WTC11 (cell line): ENCODE measurements around the gene LARGE1. TPM values are rescaled to one million over a fixed set of nuclear protein-coding genes. Genes with fewer than 3 reads are reported as not detected.
A peak's percentile ranks its signal among the peaks of the same experiment; 100 is the strongest.

Source experiments
- ATAC-seq: fragments of 200-7000 bp; cut with Tn5 transposase; 2 replicates; pipeline ENCODE4 v1.10.0; 2021; ENCODE audit warnings: mild to moderate bottlenecking, moderate library complexity
- CTCF ChIA-PET: fragments of 300-600 bp; sonication (Branson Sonifier 250); formaldehyde crosslinking; loops from one replicate; lab custom pipeline; 2021; ENCODE audit warnings: antibody characterized with exemption; lab: Charles Lee
- POLR2A ChIA-PET: fragments of 350-600 bp; sonication (Branson Sonifier 250); formaldehyde crosslinking; loops from one replicate; lab custom pipeline; 2021; ENCODE audit warnings: antibody characterized with exemption; lab: Charles Lee
- DNase-seq: peaks from one replicate; pipeline ENCODE4 v3.0.0; 2021; ENCODE audit warnings: low spot score
- H3K27ac Mint-ChIP-seq: 2 replicates; pipeline ENCODE4 v1.8.0; 2021; ENCODE audit warnings: mixed read lengths
- H3K27me3 Mint-ChIP-seq: 2 replicates; pipeline ENCODE4 v1.8.0; 2021; ENCODE audit warnings: low read depth, mild to moderate bottlenecking, moderate library complexity, mixed read lengths
- H3K36me3 Mint-ChIP-seq: 2 replicates; pipeline ENCODE4 v1.8.0; 2021; ENCODE audit warnings: mixed read lengths
- H3K4me1 Mint-ChIP-seq: 2 replicates; pipeline ENCODE4 v1.8.0; 2022; ENCODE audit warnings: mixed read lengths
- H3K4me3 Mint-ChIP-seq: 2 replicates; pipeline ENCODE4 v1.8.0; 2021; ENCODE audit warnings: mild to moderate bottlenecking, moderate library complexity, mixed read lengths
- H3K9me3 Mint-ChIP-seq: 2 replicates; pipeline ENCODE4 v1.8.0; 2021; ENCODE audit warnings: mixed read lengths
- CBFB ChIP-seq: sonication (generic); formaldehyde crosslinking; IDR thresholded peaks from 2 replicates; pipeline ENCODE4 v1.8.1; 2022; ENCODE audit warnings: mild to moderate bottlenecking, low read depth, missing genetic modification reagents
- EMX1 ChIP-seq: fragments of 250-450 bp; sonication (Bioruptor Pico); IDR thresholded peaks from 2 replicates; pipeline ENCODE4 v1.8.0; 2021; ENCODE audit warnings: mild to moderate bottlenecking
- FOXJ3 ChIP-seq: sonication (generic); formaldehyde crosslinking; IDR thresholded peaks from 2 replicates; pipeline ENCODE4 v1.9.0; 2021; ENCODE audit warnings: missing genetic modification reagents, mild to moderate bottlenecking, borderline replicate concordance
- GABPB1 ChIP-seq: sonication (generic); formaldehyde crosslinking; IDR thresholded peaks from 2 replicates; pipeline ENCODE4 v1.8.1; 2023; ENCODE audit warnings: mild to moderate bottlenecking, missing genetic modification reagents
- GRHL2 ChIP-seq: fragments of 250-450 bp; sonication (Bioruptor Pico); IDR thresholded peaks from 2 replicates; pipeline ENCODE4 v1.8.0; 2022; ENCODE audit warnings: mild to moderate bottlenecking, moderate library complexity; ENCODE audit not compliant: insufficient replicate concordance, severe bottlenecking
- GTF2I ChIP-seq: fragments of 250-450 bp; sonication (Bioruptor Pico); conservative IDR thresholded peaks from 2 replicates; pipeline ENCODE4 v1.4.0; 2021; ENCODE audit warnings: mild to moderate bottlenecking
- IRF2 ChIP-seq: sonication (generic); formaldehyde crosslinking; IDR thresholded peaks from 2 replicates; pipeline ENCODE4 v1.8.0; 2022; ENCODE audit warnings: low read depth, missing genetic modification reagents, borderline replicate concordance
- KAT7 ChIP-seq: sonication (generic); formaldehyde crosslinking; IDR thresholded peaks from 2 replicates; pipeline ENCODE4 v1.8.1; 2023; ENCODE audit warnings: missing genetic modification reagents, mild to moderate bottlenecking, borderline replicate concordance
- MYBL2 ChIP-seq: sonication (generic); formaldehyde crosslinking; IDR thresholded peaks from 2 replicates; pipeline ENCODE4 v1.8.1; 2023; ENCODE audit warnings: mild to moderate bottlenecking, moderate library complexity, missing genetic modification reagents
- NFATC4 ChIP-seq: fragments of 250-450 bp; sonication (Bioruptor Pico); IDR thresholded peaks from 2 replicates; pipeline ENCODE4 v1.9.0; 2021; ENCODE audit warnings: mild to moderate bottlenecking
- NR3C1 ChIP-seq: sonication (generic); formaldehyde crosslinking; conservative IDR thresholded peaks from 2 replicates; pipeline ENCODE4 v1.8.1; 2023; ENCODE audit warnings: low read depth, mild to moderate bottlenecking, missing genetic modification reagents
- RELA ChIP-seq: sonication (generic); formaldehyde crosslinking; IDR thresholded peaks from 2 replicates; pipeline ENCODE4 v1.8.1; 2022; ENCODE audit warnings: missing genetic modification reagents, mild to moderate bottlenecking, borderline replicate concordance
- SMAD4 ChIP-seq: sonication (generic); formaldehyde crosslinking; IDR thresholded peaks from 2 replicates; pipeline ENCODE4 v1.8.0; 2022; ENCODE audit warnings: mild to moderate bottlenecking, missing genetic modification reagents
- TEAD4 ChIP-seq: sonication (generic); formaldehyde crosslinking; IDR thresholded peaks from 2 replicates; pipeline ENCODE4 v1.8.0; 2022; ENCODE audit warnings: mild to moderate bottlenecking, missing genetic modification reagents
- ZBTB21 ChIP-seq: sonication (generic); formaldehyde crosslinking; IDR thresholded peaks from 2 replicates; pipeline ENCODE4 v1.8.1; 2023; ENCODE audit warnings: mild to moderate bottlenecking, missing genetic modification reagents, borderline replicate concordance
- ZNF219 ChIP-seq: sonication (generic); formaldehyde crosslinking; IDR thresholded peaks from 2 replicates; pipeline ENCODE4 v1.8.0; 2023; ENCODE audit warnings: missing genetic modification reagents, mild to moderate bottlenecking, borderline replicate concordance
- ZNF263 ChIP-seq: sonication (generic); formaldehyde crosslinking; IDR thresholded peaks from 2 replicates; pipeline ENCODE4 v1.8.1; 2022; ENCODE audit warnings: low read depth, mild to moderate bottlenecking, moderate library complexity, missing genetic modification reagents
- ZNF396 ChIP-seq: fragments of 250-450 bp; sonication (Bioruptor Pico); IDR thresholded peaks from 2 replicates; pipeline ENCODE4 v1.8.0; 2021; ENCODE audit warnings: mild to moderate bottlenecking, moderate library complexity, borderline replicate concordance
- ZNF671 ChIP-seq: fragments of 250-450 bp; sonication (Bioruptor Pico); IDR thresholded peaks from 2 replicates; pipeline ENCODE4 v1.8.0; 2021; ENCODE audit warnings: mild to moderate bottlenecking
- total RNA-seq: library from RNA; stranded (reverse); gene quantifications from 3 replicates; pipeline ENCODE4 v1.2.3, GENCODE V29; 2021
- TF ChIP-seq, protein P1 (sequence below): sonication (generic); formaldehyde crosslinking; IDR thresholded peaks from 2 replicates; pipeline ENCODE4 v1.8.1; 2023; ENCODE audit warnings: mild to moderate bottlenecking, missing genetic modification reagents, borderline replicate concordance
- TF ChIP-seq, protein P2 (sequence below): sonication (generic); formaldehyde crosslinking; IDR thresholded peaks from 2 replicates; pipeline ENCODE4 v1.8.1; 2022; ENCODE audit warnings: low read depth, missing genetic modification reagents, borderline replicate concordance
- TF ChIP-seq, protein P3 (sequence below): sonication (generic); formaldehyde crosslinking; IDR thresholded peaks from 2 replicates; pipeline ENCODE4 v1.8.1; 2023; ENCODE audit warnings: mild to moderate bottlenecking, missing genetic modification reagents, moderate library complexity
- TF ChIP-seq, protein P4 (sequence below): sonication (generic); formaldehyde crosslinking; IDR thresholded peaks from 2 replicates; pipeline ENCODE4 v1.8.0; 2023; ENCODE audit warnings: missing genetic modification reagents
- TF ChIP-seq, protein P5 (sequence below): sonication (generic); formaldehyde crosslinking; IDR thresholded peaks from 2 replicates; pipeline ENCODE4 v1.8.1; 2023; ENCODE audit warnings: mild to moderate bottlenecking, missing genetic modification reagents, moderate library complexity
- TF ChIP-seq, protein P6 (sequence below): sonication (generic); formaldehyde crosslinking; IDR thresholded peaks from 2 replicates; pipeline ENCODE4 v1.8.0; 2022; ENCODE audit warnings: mild to moderate bottlenecking, missing genetic modification reagents

Gene LARGE1
- total RNA-seq, 1 experiment from 2014 or later: 72.6 TPM

DNA sequence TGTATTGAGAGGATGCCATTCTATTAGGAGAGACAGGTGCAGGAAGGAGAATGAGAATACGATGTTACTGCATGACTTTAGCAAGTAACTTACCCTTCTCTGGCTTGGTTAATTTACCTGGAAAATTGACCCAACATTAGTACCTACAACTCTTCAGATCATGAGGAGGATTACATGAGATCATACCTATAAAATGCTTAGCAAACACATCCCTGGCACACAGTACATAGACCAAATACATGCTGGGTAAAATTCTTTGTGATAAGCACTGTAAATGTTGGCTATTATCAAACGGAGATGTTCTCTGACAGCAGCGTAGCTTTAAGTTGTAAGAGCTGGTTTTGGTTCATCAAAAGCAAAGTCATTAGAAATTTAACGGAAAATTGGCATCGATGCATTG is 28.8 kb downstream of the LARGE1 start (continued):
- TF ChIP-seq, protein P1, sequence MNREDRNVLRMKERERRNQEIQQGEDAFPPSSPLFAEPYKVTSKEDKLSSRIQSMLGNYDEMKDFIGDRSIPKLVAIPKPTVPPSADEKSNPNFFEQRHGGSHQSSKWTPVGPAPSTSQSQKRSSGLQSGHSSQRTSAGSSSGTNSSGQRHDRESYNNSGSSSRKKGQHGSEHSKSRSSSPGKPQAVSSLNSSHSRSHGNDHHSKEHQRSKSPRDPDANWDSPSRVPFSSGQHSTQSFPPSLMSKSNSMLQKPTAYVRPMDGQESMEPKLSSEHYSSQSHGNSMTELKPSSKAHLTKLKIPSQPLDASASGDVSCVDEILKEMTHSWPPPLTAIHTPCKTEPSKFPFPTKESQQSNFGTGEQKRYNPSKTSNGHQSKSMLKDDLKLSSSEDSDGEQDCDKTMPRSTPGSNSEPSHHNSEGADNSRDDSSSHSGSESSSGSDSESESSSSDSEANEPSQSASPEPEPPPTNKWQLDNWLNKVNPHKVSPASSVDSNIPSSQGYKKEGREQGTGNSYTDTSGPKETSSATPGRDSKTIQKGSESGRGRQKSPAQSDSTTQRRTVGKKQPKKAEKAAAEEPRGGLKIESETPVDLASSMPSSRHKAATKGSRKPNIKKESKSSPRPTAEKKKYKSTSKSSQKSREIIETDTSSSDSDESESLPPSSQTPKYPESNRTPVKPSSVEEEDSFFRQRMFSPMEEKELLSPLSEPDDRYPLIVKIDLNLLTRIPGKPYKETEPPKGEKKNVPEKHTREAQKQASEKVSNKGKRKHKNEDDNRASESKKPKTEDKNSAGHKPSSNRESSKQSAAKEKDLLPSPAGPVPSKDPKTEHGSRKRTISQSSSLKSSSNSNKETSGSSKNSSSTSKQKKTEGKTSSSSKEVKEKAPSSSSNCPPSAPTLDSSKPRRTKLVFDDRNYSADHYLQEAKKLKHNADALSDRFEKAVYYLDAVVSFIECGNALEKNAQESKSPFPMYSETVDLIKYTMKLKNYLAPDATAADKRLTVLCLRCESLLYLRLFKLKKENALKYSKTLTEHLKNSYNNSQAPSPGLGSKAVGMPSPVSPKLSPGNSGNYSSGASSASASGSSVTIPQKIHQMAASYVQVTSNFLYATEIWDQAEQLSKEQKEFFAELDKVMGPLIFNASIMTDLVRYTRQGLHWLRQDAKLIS: no peak
- TF ChIP-seq, all 79 proteins: peak for 0

DNA sequence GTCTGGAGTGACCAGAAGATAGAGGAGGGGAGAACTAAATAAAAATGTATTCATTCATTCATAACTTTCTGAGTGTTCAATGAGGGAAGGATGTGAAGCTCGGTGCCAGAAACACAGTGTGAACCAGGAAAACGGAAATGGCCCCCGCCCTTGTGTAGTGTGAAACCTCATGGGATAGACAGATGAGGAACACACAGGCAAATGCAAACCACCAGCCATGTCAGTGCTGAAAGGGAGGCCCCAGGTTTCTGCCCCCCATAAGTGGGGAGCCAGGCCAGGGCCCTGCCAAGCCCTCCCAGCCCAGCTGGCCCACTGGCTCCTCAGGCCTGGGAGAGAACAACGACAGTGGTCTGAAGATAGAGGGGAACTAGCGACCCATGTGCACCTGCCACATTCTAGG is 30.5 kb downstream of the LARGE1 start:
- TF ChIP-seq GRHL2 (no peak), FOXJ3 (CRISPR knock-in tag) (no peak), ZNF263 (CRISPR knock-in tag) (no peak), EMX1 (CRISPR knock-in tag) (no peak), GABPB1 (CRISPR knock-in tag) (no peak), IRF2 (CRISPR knock-in tag) (no peak), SMAD4 (CRISPR knock-in tag) (no peak), NFATC4 (no peak), RELA (CRISPR knock-in tag) (no peak), CBFB (CRISPR knock-in tag) (no peak), MYBL2 (CRISPR knock-in tag) (no peak)
- TF ChIP-seq, protein P2, sequence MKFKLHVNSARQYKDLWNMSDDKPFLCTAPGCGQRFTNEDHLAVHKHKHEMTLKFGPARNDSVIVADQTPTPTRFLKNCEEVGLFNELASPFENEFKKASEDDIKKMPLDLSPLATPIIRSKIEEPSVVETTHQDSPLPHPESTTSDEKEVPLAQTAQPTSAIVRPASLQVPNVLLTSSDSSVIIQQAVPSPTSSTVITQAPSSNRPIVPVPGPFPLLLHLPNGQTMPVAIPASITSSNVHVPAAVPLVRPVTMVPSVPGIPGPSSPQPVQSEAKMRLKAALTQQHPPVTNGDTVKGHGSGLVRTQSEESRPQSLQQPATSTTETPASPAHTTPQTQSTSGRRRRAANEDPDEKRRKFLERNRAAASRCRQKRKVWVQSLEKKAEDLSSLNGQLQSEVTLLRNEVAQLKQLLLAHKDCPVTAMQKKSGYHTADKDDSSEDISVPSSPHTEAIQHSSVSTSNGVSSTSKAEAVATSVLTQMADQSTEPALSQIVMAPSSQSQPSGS (CRISPR knock-in tag): no peak
- TF ChIP-seq, protein P3, sequence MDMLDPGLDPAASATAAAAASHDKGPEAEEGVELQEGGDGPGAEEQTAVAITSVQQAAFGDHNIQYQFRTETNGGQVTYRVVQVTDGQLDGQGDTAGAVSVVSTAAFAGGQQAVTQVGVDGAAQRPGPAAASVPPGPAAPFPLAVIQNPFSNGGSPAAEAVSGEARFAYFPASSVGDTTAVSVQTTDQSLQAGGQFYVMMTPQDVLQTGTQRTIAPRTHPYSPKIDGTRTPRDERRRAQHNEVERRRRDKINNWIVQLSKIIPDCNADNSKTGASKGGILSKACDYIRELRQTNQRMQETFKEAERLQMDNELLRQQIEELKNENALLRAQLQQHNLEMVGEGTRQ: no peak
- H3K9me3 Mint-ChIP-seq: no peaks in the 10 kb centered on the region; the same call in 1 of the 2 replicates
- no peak for DNase-seq
- peak overlapping the region; percentile 14; the same call in 1 of the 2 replicates for H3K27ac Mint-ChIP-seq
- peaks cover 93% of the 10 kb centered on the region for H3K4me1 Mint-ChIP-seq
- H3K4me3 Mint-ChIP-seq: no peak overlapping the region
- ATAC-seq: no peak
- ChIA-PET POLR2A (no interaction called here), CTCF (interaction anchor here (1.5 kb wide), 1 partner anchor 11 kb away, joined by 3 read pairs; no protein-coding TSS in a partner anchor)
- no peaks in the 10 kb centered on the region for H3K27me3 Mint-ChIP-seq
- H3K36me3 Mint-ChIP-seq: peaks cover 5% of the 10 kb centered on the region

DNA sequence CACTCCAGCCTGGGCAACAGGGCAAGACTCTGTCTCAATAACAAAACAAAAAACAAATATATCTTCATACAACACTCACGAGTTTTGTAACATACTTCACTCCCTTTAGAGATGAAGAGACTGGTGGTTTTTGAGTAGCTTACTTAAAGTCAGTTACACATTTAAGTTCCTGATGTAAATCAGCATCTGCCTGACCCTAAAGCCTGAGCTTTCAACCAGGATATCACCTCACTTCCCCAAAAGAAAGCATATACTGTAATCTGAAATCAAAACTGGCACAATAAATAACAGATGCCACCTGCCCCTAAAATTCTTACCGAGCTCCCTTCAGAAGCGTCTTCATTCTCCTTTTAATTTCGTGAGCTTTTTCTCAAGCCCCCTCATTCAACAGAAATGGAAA is 31.5 kb downstream of the LARGE1 start:
- ChIA-PET CTCF (interaction anchor here (1.5 kb wide), 1 partner anchor 10 kb away, joined by 3 read pairs; no protein-coding TSS in a partner anchor), POLR2A (no interaction called here)
- DNase-seq (no peak), ATAC-seq (no peak)
- no peaks in the 10 kb centered on the region for H3K36me3 Mint-ChIP-seq
- H3K9me3 Mint-ChIP-seq: no peaks in the 10 kb centered on the region
- H3K4me3 Mint-ChIP-seq: no peak overlapping the region
- peak overlapping the region; percentile 33; the same call in 1 of the 2 replicates for H3K27ac Mint-ChIP-seq
- peaks cover 93% of the 10 kb centered on the region for H3K4me1 Mint-ChIP-seq
- no peaks in the 10 kb centered on the region for H3K27me3 Mint-ChIP-seq
- TF ChIP-seq TEAD4 (CRISPR knock-in tag) (no peak), ZBTB21 (CRISPR knock-in tag) (no peak), NR3C1 (no peak), GTF2I (no peak), ZNF671 (CRISPR knock-in tag) (no peak), ZNF219 (CRISPR knock-in tag) (no peak), ZNF396 (CRISPR knock-in tag) (no peak), KAT7 (CRISPR knock-in tag) (no peak)
- TF ChIP-seq, protein P4, sequence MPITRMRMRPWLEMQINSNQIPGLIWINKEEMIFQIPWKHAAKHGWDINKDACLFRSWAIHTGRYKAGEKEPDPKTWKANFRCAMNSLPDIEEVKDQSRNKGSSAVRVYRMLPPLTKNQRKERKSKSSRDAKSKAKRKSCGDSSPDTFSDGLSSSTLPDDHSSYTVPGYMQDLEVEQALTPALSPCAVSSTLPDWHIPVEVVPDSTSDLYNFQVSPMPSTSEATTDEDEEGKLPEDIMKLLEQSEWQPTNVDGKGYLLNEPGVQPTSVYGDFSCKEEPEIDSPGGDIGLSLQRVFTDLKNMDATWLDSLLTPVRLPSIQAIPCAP (CRISPR knock-in tag): no peak
- TF ChIP-seq, protein P5, sequence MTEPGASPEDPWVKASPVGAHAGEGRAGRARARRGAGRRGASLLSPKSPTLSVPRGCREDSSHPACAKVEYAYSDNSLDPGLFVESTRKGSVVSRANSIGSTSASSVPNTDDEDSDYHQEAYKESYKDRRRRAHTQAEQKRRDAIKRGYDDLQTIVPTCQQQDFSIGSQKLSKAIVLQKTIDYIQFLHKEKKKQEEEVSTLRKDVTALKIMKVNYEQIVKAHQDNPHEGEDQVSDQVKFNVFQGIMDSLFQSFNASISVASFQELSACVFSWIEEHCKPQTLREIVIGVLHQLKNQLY: no peak
- TF ChIP-seq, protein P6, sequence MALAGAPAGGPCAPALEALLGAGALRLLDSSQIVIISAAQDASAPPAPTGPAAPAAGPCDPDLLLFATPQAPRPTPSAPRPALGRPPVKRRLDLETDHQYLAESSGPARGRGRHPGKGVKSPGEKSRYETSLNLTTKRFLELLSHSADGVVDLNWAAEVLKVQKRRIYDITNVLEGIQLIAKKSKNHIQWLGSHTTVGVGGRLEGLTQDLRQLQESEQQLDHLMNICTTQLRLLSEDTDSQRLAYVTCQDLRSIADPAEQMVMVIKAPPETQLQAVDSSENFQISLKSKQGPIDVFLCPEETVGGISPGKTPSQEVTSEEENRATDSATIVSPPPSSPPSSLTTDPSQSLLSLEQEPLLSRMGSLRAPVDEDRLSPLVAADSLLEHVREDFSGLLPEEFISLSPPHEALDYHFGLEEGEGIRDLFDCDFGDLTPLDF (CRISPR knock-in tag): no peak
